OCI-LY1 (cell line): ENCODE results near the gene RAB3GAP2.

ENCODE experiments used
- EZH2 ChIP-seq: fragments of 200-600 bp; sonication (generic), shearing (Covaris generic); IDR thresholded peaks from 2 replicates; pipeline ENCODE4 v1.8.0; 2017; ENCODE audit warnings: borderline replicate concordance, mixed run types, mild to moderate bottlenecking, antibody characterized with exemption, low read length, moderate library complexity, mixed read lengths
- TF ChIP-seq, protein P1 (sequence below): fragments of 200-600 bp; sonication (generic), shearing (Covaris generic); IDR thresholded peaks from 2 replicates; pipeline ENCODE4 v1.5.1; 2017; ENCODE audit warnings: mild to moderate bottlenecking, antibody characterized with exemption, low read length, moderate library complexity, mixed read lengths

DNA sequence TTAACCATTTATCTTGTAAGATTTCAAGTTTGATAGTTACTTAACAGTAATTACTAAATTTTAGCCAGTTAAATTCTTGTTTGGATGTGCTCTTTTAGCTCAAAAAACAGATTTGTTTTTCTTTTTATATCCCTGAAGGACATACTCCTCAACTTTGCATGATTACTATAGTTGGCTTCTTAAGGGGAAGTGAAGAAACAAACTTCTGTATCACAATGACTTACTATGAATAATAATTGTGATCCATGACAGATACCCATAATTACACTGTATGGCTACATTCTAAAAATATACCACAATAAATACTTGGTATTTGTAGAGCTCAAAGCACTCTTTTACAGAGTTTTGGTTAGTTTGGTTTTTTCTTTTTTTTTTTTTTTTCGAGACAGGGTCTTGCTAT lies 122.5 kb downstream of the RAB3GAP2 start:
- TF ChIP-seq EZH2 = no peak
- TF ChIP-seq, protein P1, sequence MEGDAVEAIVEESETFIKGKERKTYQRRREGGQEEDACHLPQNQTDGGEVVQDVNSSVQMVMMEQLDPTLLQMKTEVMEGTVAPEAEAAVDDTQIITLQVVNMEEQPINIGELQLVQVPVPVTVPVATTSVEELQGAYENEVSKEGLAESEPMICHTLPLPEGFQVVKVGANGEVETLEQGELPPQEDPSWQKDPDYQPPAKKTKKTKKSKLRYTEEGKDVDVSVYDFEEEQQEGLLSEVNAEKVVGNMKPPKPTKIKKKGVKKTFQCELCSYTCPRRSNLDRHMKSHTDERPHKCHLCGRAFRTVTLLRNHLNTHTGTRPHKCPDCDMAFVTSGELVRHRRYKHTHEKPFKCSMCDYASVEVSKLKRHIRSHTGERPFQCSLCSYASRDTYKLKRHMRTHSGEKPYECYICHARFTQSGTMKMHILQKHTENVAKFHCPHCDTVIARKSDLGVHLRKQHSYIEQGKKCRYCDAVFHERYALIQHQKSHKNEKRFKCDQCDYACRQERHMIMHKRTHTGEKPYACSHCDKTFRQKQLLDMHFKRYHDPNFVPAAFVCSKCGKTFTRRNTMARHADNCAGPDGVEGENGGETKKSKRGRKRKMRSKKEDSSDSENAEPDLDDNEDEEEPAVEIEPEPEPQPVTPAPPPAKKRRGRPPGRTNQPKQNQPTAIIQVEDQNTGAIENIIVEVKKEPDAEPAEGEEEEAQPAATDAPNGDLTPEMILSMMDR = no peak
